Measurements from ENCODE around the gene USP12.

The USP12 gene

DNA sequence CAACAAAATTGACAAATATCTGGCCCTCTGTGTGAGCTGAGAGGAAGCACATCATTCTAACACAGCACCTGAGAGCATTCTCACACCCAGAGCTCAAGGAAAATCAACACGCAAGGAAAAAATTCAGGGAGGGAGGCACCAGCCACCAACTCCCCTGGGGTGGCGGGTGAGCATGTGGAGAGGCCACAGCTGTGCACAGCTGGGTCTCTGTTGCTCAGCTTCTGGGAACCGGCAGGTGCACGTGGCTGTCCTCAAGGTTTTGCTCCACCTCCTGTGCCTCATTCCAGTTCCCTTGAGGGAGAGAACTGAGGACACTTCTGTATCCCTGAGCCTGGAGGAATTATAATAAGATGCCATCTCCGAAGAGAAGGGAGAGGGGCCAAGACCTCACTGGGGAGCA is 134.0 kb downstream of the USP12 start:
- no peaks in the 10 kb centered on the region for H3K27me3 ChIP-seq (ENCODE audit: insufficient read depth, low read depth, severe bottlenecking)
- H3K36me3 ChIP-seq, result no peaks in the 10 kb centered on the region
- H3K9me3 ChIP-seq (ENCODE audit: severe bottlenecking), result no peaks in the 10 kb centered on the region
- no peak overlapping the region for H3K4me3 ChIP-seq (ENCODE audit: low read depth, low read length)
- H3K27ac ChIP-seq, result no peak overlapping the region
- no peak for DNase-seq
- TF ChIP-seq, protein P1, sequence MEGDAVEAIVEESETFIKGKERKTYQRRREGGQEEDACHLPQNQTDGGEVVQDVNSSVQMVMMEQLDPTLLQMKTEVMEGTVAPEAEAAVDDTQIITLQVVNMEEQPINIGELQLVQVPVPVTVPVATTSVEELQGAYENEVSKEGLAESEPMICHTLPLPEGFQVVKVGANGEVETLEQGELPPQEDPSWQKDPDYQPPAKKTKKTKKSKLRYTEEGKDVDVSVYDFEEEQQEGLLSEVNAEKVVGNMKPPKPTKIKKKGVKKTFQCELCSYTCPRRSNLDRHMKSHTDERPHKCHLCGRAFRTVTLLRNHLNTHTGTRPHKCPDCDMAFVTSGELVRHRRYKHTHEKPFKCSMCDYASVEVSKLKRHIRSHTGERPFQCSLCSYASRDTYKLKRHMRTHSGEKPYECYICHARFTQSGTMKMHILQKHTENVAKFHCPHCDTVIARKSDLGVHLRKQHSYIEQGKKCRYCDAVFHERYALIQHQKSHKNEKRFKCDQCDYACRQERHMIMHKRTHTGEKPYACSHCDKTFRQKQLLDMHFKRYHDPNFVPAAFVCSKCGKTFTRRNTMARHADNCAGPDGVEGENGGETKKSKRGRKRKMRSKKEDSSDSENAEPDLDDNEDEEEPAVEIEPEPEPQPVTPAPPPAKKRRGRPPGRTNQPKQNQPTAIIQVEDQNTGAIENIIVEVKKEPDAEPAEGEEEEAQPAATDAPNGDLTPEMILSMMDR (IDR thresholded peaks at IDR 0.05; ENCODE audit: low read depth, low read length), result no peak

DNA sequence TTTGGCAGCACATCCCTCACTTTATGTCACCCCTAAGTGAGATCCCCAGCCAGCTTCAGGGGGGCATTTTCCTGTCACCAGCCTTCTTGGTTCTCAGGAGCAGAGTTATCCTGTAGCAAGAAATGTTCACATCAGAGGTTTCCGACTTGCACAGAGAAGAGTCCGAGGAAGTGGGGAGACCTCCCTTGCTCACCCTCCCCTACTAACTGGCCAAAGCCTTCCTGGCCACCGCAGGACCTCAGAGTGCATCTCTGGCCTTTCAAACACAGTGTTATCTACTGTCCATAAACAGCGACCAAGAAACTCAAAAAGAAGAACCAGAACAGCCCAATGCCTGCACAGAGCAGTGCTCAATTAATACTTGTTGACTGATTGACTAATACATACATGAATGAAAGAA is 134.4 kb downstream of the USP12 start:
- TF ChIP-seq, protein P1 (IDR thresholded peaks at IDR 0.05; ENCODE audit: low read depth, low read length), result no peak
- Histone ChIP-seq H3K27me3 (ENCODE audit: insufficient read depth, low read depth, severe bottlenecking) (no peaks in the 10 kb centered on the region), H3K27ac (no peak overlapping the region)

DNA sequence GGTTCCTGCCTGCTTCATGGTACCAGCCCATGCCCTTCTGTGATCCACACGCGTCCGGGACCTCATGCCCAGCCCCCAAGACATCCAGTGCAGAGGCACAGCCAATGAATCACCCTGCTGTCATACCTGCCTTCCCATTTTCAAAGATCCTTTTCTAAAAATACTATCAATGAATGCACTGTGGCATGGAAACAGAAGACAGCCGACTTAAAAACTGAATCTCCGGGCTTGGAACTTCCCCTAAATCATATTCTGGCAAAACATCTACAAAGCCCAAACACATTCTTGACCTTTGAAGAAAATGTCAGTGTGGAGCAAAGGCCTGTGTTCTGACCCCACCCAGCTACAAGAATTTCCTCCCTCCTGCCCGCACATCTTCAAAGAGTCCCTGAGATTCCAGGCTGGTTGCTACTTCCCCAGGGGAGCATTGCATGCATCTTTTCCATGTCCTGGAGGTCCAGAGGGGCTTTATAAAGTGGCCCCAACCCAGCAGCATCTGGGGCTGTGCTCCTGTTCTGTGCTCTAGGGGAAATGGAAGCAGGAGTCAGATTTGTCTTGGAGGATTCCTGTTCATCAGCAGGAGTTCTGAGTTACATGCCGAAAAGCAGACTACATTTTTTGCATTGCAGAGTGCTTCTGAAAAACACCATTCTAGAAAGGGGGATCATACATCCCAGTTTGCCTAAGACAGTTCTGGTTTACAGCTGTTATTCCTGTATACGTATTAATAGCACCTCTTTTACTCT is 135.2 kb downstream of the USP12 start:
- Histone ChIP-seq H3K27me3 (ENCODE audit: insufficient read depth, low read depth, severe bottlenecking) (no peaks in the 10 kb centered on the region), H3K9me3 (ENCODE audit: severe bottlenecking) (no peaks in the 10 kb centered on the region), H3K27ac (no peak overlapping the region), H3K4me3 (ENCODE audit: low read depth, low read length) (no peak overlapping the region), H3K36me3 (no peaks in the 10 kb centered on the region)
- TF ChIP-seq, protein P1 (IDR thresholded peaks at IDR 0.05; ENCODE audit: low read depth, low read length), result no peak
- DNase-seq, result no peak

More for the DNA sequence above, 134.4 kb downstream of the USP12 start:
- Histone ChIP-seq H3K36me3 (no peaks in the 10 kb centered on the region), H3K9me3 (ENCODE audit: severe bottlenecking) (no peaks in the 10 kb centered on the region), H3K4me3 (ENCODE audit: low read depth, low read length) (no peak overlapping the region)
- no peak for DNase-seq

DNA sequence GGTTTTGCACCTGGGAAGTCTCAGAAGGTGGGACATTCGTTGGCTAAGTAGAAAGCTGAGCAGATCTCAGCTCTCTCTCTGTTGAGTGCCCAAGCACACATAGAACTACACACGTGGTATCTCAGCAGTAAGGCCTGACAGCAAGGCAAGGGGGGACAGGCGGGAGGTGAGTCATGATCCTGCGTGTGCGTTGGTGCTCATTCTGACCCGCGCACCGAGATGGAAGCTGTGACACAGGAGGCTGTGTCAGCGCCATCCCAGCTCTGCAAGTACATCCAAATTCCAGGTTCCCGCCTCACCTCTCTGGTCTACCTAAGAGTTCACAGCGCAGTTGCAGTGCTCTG is 135.7 kb downstream of the USP12 start:
- TF ChIP-seq, protein P1 (IDR thresholded peaks at IDR 0.05; ENCODE audit: low read depth, low read length), result no peak

DNA sequence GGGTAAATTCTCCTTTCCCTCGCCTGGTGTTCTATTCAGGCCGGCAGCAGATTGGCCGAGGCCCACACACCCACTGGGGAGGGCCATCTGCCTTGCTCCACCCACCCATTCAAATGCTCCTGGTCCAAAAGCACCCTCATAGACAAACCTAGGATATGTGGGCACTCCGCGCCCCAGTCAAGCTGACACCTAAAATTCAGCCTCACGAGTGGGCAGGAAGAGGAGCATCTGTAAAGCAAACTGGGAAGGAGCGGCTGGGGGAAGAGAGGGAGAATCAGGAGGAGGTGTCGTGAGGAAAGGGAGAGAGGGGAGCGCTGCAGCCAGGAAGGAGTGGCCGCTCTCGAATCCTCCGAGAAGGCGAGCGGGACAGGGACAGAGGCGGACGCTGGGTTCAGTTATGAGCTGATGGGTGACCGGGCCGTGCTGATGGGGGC is 136.9 kb downstream of the USP12 start:
- Histone ChIP-seq H3K4me3 (ENCODE audit: low read depth, low read length) (no peak overlapping the region), H3K36me3 (no peaks in the 10 kb centered on the region), H3K27ac (no peak overlapping the region), H3K9me3 (ENCODE audit: severe bottlenecking) (no peaks in the 10 kb centered on the region), H3K27me3 (ENCODE audit: insufficient read depth, low read depth, severe bottlenecking) (no peaks in the 10 kb centered on the region)
- DNase-seq, result no peak
- TF ChIP-seq, protein P1 (IDR thresholded peaks at IDR 0.05; ENCODE audit: low read depth, low read length), result no peak

More for the DNA sequence above, 135.7 kb downstream of the USP12 start:
- Histone ChIP-seq H3K27me3 (ENCODE audit: insufficient read depth, low read depth, severe bottlenecking) (no peaks in the 10 kb centered on the region), H3K36me3 (no peaks in the 10 kb centered on the region), H3K27ac (no peak overlapping the region), H3K9me3 (ENCODE audit: severe bottlenecking) (no peaks in the 10 kb centered on the region), H3K4me3 (ENCODE audit: low read depth, low read length) (no peak overlapping the region)
- DNase-seq, result no peak
